ENCODE measurements around the gene EYA3. TPM values are rescaled to one million over a fixed set of nuclear protein-coding genes. Genes with fewer than 3 reads are reported as not detected.

EYA3 gene
- total and polyA plus RNA-seq, 2 of the 8 experiments (the other 6 are each of a cell fraction or from before 2014, with no cell fraction given), result 15.0 to 33.9 TPM

DNA sequence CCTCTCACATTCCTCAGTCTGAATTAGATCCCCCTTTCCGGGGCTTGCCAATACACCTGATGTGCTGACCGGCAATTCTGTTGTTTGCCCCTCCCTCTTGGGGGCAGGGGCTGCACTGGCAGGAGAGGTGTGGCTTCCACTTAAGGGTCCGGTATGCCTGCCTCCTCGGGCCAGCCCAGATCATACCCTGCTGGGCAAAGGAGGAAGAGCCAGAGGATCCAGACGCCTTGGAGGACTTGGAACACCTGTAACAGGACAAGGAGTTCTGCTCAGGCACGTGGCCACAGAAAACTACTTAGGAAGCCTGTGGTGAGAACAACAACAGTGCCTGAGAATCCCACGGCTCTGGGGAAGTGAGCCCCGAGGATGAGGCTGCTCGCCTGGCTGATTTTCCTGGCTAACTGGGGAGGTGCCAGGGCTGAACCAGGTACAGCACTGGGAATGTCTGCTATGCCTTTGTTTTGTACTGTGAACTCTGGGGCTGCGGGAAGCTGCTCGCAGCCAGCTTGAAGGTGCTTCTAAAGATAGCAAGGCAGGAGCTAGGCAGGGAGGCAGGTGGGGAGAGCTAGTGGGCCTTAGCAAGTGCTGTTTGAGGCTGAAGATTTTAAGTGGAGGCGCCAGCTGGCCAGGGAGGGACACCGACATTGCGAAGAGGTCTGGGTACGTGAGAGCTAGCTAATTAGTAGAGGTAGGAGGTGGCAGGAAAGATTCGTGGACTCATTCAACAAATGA is 153.4 kb downstream of the EYA3 start, which contains the start of gene SMPDL3B (continued):
- no peak for TF ChIP-seq BCL11A (IDR thresholded peaks at IDR 0.05; ENCODE audit: low read depth in 2 of 2, low read length in 2 of 2)
- peak; percentile 17 to 24; a peak in 3 of 4 replicates for TF ChIP-seq RAD21 (IDR thresholded peaks at IDR 0.05 in 1 of 2, conservative IDR thresholded peaks at IDR 0.05 in 1 of 2; ENCODE audit: low read depth in 2 of 2, low read length in 2 of 2)
- TF ChIP-seq YY1 (IDR thresholded peaks at IDR 0.05; ENCODE audit: low read depth, low read length), result no peak
- TF ChIP-seq TBP (IDR thresholded peaks at IDR 0.05; ENCODE audit: low read depth, low read length), result peak; percentile 82
- TF ChIP-seq EGR1 (IDR thresholded peaks at IDR 0.05; ENCODE audit: borderline replicate concordance, low read depth, low read length), result no peak
- TF ChIP-seq HDAC2 (IDR thresholded peaks at IDR 0.05; ENCODE audit: borderline replicate concordance in 1 of 2, low read depth in 2 of 2, low read length in 2 of 2), result no peak
- TF ChIP-seq CBX5 (IDR thresholded peaks at IDR 0.05; ENCODE audit: low read depth, low read length), result no peak

Data from H1 (cell line).